Hematopoietic multipotent progenitor cell treated with erythropoietin and hydrocortisone succinate and interleukin-3 and kit ligand, for 4 days (in vitro differentiated cells): ENCODE results near the gene GRID1.

Experiments
- DNase-seq: peaks from one replicate; pipeline ENCODE4 v3.0.0-alpha.2; 2015

GRID1 gene

GRCh38 chr10:85607043-85607695 is 759.4 kb downstream of the GRID1 start:
- DNase-seq = no peak

- no peak for DNase-seq
Observed at GRCh38 chr10:85606401-85606800, 760.2 kb downstream of the GRID1 start.

DNA sequence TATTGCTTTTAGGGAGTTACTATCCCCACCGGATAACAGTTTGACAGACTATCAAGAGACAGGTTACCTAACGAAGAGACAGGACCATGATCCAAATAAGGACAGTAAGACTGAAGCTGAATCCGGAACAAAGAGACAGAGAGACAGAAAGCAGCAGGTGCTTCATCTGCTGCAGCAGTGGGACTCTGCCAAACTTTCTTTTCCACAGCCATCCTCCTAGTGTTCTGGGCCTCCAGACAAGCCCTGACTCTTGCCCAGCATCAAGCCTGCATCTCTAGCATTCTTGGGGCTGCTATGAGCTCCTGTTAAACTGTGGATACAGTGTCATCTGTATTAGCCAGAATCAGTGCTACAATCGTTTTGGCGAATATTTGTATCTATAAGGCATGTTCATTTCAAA is 761.7 kb downstream of the GRID1 start:
- DNase-seq = no peak

DNA sequence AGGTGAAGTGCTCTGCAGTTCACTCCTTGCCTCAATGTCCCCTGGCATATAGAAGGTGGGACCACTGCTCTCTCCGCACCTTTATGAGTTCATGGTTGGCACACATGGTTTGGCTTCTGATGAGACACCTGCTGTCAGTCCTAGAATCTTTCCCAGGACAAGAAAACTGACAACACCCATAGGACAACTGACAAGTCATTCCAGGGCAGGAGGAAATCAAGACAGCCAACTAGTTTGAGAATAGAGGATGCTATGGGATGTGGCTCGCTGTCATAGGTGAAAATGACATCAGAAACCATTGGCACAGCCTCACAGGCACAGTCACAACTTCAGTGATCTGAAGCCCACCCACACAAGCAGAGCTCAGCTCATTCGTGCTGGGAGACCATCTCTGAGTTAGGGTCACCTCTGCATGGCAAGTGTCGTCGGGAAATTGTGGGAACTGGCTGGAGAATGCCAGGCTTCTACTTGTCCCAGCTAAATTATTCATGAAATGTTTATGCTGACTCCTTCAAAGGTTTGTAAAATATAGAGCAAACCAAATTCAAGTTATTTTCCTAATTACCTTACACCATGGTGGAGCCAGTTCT is 762.4 kb downstream of the GRID1 start:
- no peak for DNase-seq

DNA sequence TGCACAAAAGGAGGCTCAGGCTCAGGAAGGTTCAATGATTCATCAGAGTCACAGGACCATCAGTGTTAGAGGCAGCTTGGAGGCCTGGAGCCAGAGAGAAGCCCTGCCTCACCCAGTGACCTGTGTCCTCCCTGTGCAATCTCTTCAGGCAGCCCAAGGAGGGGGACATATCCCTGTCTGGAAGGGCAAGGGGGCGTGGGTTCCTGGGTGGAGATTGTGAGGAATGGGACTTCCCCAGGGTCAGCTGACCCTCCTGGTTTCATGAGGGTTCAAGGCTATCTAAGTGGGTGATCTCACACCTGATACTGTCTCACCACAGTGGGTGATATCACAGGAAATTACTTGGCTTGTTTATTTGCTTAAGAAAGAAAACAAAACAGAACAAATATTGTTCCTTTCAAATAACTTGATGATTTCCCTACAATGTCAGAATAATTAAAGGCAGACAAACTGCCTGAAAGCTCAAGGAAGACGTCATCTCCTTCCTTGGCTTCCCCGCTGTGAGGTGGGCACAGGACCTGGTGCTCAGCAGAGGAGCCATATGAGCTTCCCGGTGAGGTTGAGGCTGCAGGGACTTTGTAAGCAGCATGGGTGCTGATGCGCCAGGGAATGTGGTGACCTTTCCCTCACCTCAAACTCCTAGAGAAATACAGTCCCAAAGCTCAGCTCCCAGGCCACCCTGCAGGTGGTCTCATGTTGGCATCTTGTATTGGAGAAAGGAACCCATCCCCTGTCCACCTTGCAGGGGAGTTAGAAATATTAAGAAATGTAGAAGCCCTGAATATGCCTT is 763.2 kb downstream of the GRID1 start:
- no peak for DNase-seq

GRCh38 chr10:85602713-85603112 is 763.9 kb downstream of the GRID1 start:
- no peak for DNase-seq

GRCh38 chr10:85602306-85602705 is 764.3 kb downstream of the GRID1 start:
- DNase-seq = no peak

DNA sequence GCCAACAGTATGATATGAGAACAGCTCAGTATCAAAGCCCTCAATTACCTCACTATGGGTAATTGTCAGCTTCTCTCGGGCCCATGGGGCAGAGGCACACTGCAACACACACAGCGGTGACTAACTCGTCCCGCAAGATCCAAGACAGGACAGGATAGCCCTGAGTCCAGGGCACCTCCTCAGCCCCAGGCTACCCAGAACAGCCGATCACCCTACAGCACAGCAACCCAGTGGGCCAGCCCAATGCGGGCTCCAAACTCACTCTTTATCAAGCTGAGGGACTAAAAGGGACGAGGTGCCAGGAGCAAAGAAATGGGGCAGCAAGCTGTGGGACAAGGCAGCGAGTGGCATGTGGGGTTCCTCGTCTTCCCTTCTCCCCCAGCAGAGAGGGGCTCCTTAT is 765.1 kb downstream of the GRID1 start:
- no peak for DNase-seq

- no peak for DNase-seq
Observed at GRCh38 chr10:85600744-85601081, 765.9 kb downstream of the GRID1 start.

GRCh38 chr10:85600026-85600743 is 766.4 kb downstream of the GRID1 start:
- no peak for DNase-seq

GRCh38 chr10:85599081-85599480 is 767.5 kb downstream of the GRID1 start:
- DNase-seq = no peak

DNA sequence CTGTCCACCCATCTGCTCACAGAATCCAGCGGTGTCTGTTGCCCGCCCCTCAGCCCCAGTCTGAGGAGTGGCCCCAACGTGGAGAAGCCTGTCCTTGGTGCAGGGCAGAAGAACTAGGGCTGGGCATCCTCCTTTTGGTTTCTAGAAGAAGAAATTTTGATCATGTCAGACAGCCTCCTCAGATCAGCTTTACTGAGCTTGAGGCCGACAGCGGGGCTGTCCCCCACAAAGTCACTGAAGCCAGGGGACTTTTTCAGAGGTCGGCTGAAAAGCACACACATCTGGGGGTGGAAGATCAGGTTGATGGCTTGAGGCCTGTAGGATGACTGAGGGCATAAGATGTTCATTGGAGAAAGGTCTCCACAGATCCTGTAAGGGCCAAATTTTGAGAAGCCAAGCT is 767.9 kb downstream of the GRID1 start:
- DNase-seq = no peak

GRCh38 chr10:85597006-85597405 is 769.6 kb downstream of the GRID1 start:
- DNase-seq = no peak

DNA sequence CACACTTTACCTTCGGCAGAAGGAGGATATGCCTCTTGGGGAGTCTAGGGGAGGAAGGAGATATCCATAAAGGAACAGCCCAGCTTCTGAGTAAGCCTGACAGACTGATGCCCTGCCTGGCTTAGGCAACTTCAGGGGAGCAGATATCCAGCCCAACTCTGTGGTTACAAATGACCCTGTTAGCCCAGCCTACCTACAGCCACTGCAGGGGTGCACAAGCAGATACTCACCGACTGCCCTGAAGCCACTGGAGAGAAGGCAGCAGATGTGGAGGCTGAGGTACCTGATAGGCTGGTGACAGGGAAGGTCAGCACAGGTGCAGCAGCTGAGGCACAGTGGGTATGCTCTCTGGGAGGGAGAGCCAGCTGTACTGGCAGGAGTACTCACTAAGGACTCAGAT is 770.2 kb downstream of the GRID1 start:
- no peak for DNase-seq

- no peak for DNase-seq
Observed at GRCh38 chr10:85594239-85594638, 772.4 kb downstream of the GRID1 start.

DNA sequence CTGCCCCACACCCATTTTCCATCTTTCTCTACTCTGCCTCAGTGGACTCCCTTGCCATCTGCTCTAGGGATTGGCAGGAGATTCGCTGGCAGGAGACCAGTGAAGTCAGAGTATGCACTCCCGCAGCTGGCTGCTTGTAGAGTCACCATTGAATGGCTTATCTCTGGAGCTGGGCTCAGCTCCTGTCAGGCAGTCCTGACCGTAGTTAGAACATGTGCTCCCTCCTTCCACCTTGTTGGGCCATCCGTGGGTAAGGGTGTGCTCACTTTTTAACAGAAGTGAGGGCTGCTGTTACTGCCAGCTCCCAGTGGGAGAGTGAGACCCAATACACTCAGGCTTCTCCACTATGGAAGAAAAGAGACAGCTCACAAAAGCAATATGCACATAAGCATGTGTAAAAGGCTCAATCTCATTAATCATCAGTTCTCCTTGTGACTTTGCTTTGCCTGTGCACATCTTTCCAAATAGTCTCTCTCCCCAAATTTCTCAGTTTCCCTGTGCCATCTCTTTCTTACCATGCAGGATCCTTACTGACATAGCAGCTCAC is 773.3 kb downstream of the GRID1 start:
- no peak for DNase-seq

DNA sequence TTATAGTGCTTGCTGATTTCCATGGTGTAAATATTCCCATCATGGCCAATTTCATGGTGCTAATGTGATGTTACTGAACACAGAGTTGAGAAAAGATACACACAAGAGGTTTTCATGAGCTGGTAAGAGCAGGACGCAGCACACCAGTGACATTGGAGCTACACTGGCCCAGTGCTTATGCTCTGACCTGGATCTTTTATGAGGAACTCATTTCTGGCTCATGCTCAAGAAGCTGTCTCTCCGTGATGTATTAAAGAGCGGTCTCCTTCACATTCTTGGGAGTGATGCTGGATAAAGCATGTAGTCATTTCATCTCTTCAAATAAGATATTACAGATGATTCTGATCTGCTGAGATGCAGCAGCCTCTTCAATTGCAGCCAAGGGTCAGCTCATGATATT is 785.2 kb downstream of the GRID1 start:
- no peak for DNase-seq

- no peak for DNase-seq
Observed at GRCh38 chr10:85580585-85580984, 786.0 kb downstream of the GRID1 start.

DNA sequence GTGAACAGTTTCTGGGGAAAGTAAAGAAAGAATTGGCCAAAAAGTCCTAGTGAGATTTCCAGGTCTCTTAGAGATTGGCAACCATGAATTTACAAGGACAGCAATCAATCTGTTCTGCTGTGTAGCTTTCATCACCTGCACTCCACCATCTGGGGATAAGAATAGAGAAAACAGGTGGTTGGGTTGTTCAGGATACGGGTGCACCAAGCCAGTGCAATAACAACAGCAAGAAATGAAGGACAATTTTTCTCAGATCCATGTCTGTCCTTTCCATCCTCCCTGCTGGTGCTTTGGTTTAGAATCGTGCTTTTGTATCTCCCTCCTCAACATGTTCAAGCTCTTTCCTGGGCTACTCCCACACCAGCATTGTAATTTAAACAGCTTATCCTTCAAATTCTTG is 787.7 kb downstream of the GRID1 start:
- no peak for DNase-seq

DNA sequence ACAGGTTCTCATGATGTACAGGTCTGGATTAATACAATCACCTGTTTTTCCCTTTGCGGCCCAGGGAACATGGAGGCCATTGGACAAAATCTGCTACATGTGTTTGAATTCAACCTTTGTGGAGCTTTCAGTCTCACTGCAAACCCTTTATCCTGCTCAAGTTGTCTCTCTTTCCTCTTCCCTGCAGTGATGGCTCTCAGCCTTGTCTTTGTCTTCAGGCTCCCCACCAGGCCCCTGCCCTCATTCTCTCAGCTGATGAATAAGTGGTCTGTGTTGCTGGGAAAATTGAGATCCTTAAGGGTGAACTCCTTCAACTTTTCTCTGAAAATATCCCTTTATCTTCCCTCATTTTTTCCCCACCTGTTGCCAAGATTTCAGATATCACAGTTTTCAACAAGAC is 791.2 kb downstream of the GRID1 start:
- DNase-seq = no peak

DNA sequence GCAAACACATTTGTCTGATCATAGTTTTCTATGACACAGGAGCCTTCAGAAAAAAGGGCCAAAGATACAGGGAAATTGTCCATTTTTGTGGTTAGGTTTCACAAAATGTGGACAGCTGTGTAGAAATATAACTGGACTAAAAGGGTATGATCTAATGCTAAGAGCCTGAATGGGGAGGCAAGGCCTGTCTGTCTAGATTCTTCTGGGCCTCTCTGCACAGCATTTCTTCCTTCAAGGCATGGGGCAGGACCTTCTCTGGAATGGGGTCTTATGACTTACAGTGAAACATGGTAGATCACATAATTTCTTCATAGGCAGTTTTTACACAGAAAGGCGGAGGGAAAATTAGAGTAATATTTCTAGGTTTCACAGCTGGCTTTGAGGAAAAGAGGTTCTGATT is 795.7 kb downstream of the GRID1 start:
- no peak for DNase-seq

DNA sequence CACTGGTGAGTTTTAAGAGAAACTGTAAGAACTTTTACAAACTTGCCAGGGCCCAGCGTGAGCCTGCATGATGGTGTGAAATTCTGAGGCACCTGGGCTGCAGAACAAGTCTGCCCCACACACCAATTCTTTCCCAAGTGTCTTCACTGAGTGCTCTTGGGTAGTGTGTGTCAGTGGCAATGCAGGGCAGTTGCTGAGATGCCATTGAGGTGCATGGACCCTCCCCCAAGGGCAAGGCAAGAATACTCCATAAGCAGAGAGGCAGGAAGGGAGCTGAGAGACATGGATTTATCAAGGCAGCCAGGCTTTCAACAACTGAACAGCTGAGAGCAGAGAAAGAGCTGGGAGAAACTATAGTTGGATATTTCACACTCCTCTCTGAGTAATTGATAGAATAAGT is 801.2 kb downstream of the GRID1 start:
- no peak for DNase-seq

GRCh38 chr10:85558533-85558932 is 808.1 kb downstream of the GRID1 start:
- DNase-seq = no peak

DNA sequence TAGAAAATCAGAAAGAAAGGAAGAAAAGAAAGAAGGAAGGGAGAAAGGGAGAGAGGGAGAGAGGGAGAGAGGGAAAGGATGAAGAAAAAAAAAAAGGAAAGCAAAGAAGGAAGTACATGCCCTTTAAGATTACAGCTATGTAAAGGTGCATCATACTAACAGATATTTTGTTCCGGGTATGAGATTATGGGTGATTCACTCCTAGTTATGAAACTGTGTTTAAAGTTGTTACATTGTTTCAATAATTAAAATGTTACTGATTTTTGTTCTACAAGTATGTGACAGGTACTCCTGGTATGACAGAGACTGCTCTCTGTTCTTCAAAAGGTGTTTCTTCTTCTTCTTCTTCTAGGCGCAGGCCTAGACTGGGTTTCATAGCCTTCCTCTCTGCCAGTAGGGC is 808.9 kb downstream of the GRID1 start:
- DNase-seq = no peak
